CD4-positive, alpha-beta memory T cell (primary cell): Measurements from ENCODE around the gene PTPRG. TPM values are rescaled to one million over a fixed set of nuclear protein-coding genes. Genes with fewer than 3 reads are reported as not detected.
A peak's percentile ranks its signal among the peaks of the same experiment; 100 is the strongest.

Source experiments
- CTCF ChIA-PET: fragments of 350-600 bp; sonication (Branson Sonifier 250); formaldehyde crosslinking; loops from one replicate; lab custom pipeline; 2021; ENCODE audit warnings: inconsistent platforms; ENCODE audit not compliant: partially characterized antibody; lab: Charles Lee
- POLR2A ChIA-PET: fragments of 350-600 bp; sonication (Branson Sonifier 250); formaldehyde crosslinking; loops from one replicate; lab custom pipeline; 2021; ENCODE audit not compliant: partially characterized antibody; lab: Charles Lee
- DNase-seq, 5 donors: peaks; one replicate each; pipeline versions ENCODE4 v3.0.0 to v3.0.0-alpha.2; 2020 to 2022; ENCODE audit warnings: mixed read lengths in 1 of 5
- H3K27ac ChIP-seq: one replicate; pipeline ENCODE4 v1.7.0; 2013; ENCODE audit warnings: low read depth, low read length
- H3K27me3 ChIP-seq: 2 replicates; pipeline ENCODE4 v1.7.0; 2013; ENCODE audit warnings: mild to moderate bottlenecking, low read length, moderate library complexity; ENCODE audit not compliant: insufficient read depth
- H3K36me3 ChIP-seq: 2 replicates; pipeline ENCODE4 v1.7.0; 2013; ENCODE audit warnings: mild to moderate bottlenecking, low read length, moderate library complexity; ENCODE audit not compliant: insufficient read depth
- H3K4me1 ChIP-seq: 2 replicates; pipeline ENCODE4 v1.7.0; 2013; ENCODE audit warnings: mild to moderate bottlenecking, low read length, moderate library complexity; ENCODE audit not compliant: insufficient read depth
- H3K4me3 ChIP-seq, 2 donors: one replicate each; pipeline ENCODE4 v1.7.0; 2013; ENCODE audit warnings: low read length in 2 of 2, mild to moderate bottlenecking in 1 of 2
- H3K9me3 ChIP-seq, 2 donors: one replicate each; pipeline ENCODE4 v1.7.0; 2013; ENCODE audit warnings: low read length in 2 of 2, control low read depth in 1 of 2; ENCODE audit not compliant: control insufficient read depth in 1 of 2
- H3K27ac Mint-ChIP-seq, 7 donors: one replicate each; pipeline ENCODE4 v1.8.0; 2020 to 2021; ENCODE audit warnings: mixed read lengths in 7 of 7, mild to moderate bottlenecking in 6 of 7, inconsistent platforms in 3 of 7, moderate library complexity in 3 of 7
- H3K27me3 Mint-ChIP-seq, 2 donors: one replicate each; pipeline ENCODE4 v1.8.0; 2020 to 2021; ENCODE audit warnings: mixed read lengths in 2 of 2
- H3K36me3 Mint-ChIP-seq, 2 donors: one replicate each; pipeline ENCODE4 v1.8.0; 2020 to 2021; ENCODE audit warnings: mixed read lengths in 2 of 2, inconsistent platforms in 1 of 2, mild to moderate bottlenecking in 1 of 2
- H3K4me1 Mint-ChIP-seq, 4 donors: one replicate each; pipeline ENCODE4 v1.8.0; 2020 to 2021; ENCODE audit warnings: mixed read lengths in 4 of 4, mild to moderate bottlenecking in 1 of 4
- H3K4me3 Mint-ChIP-seq, 8 donors: one replicate each; pipeline ENCODE4 v1.8.0; 2020 to 2021; ENCODE audit warnings: mixed read lengths in 8 of 8, mild to moderate bottlenecking in 7 of 8, moderate library complexity in 6 of 8, inconsistent platforms in 3 of 8
- H3K9me3 Mint-ChIP-seq, 8 donors: one replicate each; pipeline ENCODE4 v1.8.0; 2020 to 2021; ENCODE audit warnings: mixed read lengths in 8 of 8, mild to moderate bottlenecking in 5 of 8, inconsistent platforms in 3 of 8, moderate library complexity in 1 of 8
- intact Hi-C: fragments of 100-400 bp; cut with micrococcal nuclease; formaldehyde crosslinking; loops from one replicate; pipeline ENCODE4 v1.15.1; 2023
- polyA plus RNA-seq, 2 donors: library from polyadenylated mRNA; unstranded; fragments of 300-500 nt; fragmentation: Illumina TruSeq; gene quantifications; one replicate each; pipeline ENCODE4 v1.2.3, GENCODE V29; 2021
- total RNA-seq, 2 experiments: library from RNA; stranded (reverse); gene quantifications; one replicate each; pipeline ENCODE4 v1.2.3, GENCODE V29; 2021

Gene PTPRG
- total and polyA plus RNA-seq, 4 experiments from 2014 or later, result not detected

GRCh38 chr3:61765157-61765876, 203.9 kb downstream of the PTPRG start:
- no peaks in the 10 kb centered on the region for H3K27me3 ChIP-seq
- no peaks in the 10 kb centered on the region for H3K36me3 Mint-ChIP-seq
- intact Hi-C loops, result no loop called here
- peaks cover 0 to 8% (median 0%) of the 10 kb centered on the region in 8 donors for H3K9me3 Mint-ChIP-seq
- ChIA-PET POLR2A (no interaction called here), CTCF (no interaction called here)
- no peaks in the 10 kb centered on the region for H3K36me3 ChIP-seq
- no peak overlapping the region for H3K4me3 ChIP-seq
- H3K4me3 Mint-ChIP-seq, result no peak overlapping the region
- H3K9me3 ChIP-seq, result no peaks in the 10 kb centered on the region
- H3K27me3 Mint-ChIP-seq, result peaks cover 0 to 1% of the 10 kb centered on the region in 2 donors
- H3K27ac ChIP-seq, result no peak overlapping the region
- no peak for DNase-seq
- H3K27ac Mint-ChIP-seq, result no peak overlapping the region
- H3K4me1 ChIP-seq, result no peaks in the 10 kb centered on the region
- H3K4me1 Mint-ChIP-seq, result no peaks in the 10 kb centered on the region

GRCh38 chr3:61768284-61769037, 207.1 kb downstream of the PTPRG start:
- intact Hi-C loops, result no loop called here
- ChIA-PET POLR2A (no interaction called here), CTCF (no interaction called here)
- Histone ChIP-seq H3K27me3 (no peaks in the 10 kb centered on the region), H3K27ac (no peak overlapping the region), H3K36me3 (no peaks in the 10 kb centered on the region), H3K9me3 (no peaks in the 10 kb centered on the region), H3K4me1 (no peaks in the 10 kb centered on the region), H3K4me3 (no peak overlapping the region)
- Mint-ChIP-seq H3K36me3 (no peaks in the 10 kb centered on the region), H3K4me1 (no peaks in the 10 kb centered on the region), H3K4me3 (no peak overlapping the region), H3K27ac (no peak overlapping the region), H3K27me3 (no peaks in the 10 kb centered on the region), H3K9me3 (peaks cover 0 to 4% (median 0%) of the 10 kb centered on the region in 8 donors)
- DNase-seq, result no peak

- intact Hi-C loops, result no loop called here
- no peaks in the 10 kb centered on the region for H3K27me3 Mint-ChIP-seq
- peak overlapping the region in 1 of 8 donors; percentile 37 for H3K4me3 Mint-ChIP-seq
- POLR2A ChIA-PET, result no interaction called here
- H3K4me3 ChIP-seq, result no peak overlapping the region
- CTCF ChIA-PET, result no interaction called here
- peaks cover 0 to 2% (median 0%) of the 10 kb centered on the region in 8 donors for H3K9me3 Mint-ChIP-seq
- no peaks in the 10 kb centered on the region for H3K36me3 Mint-ChIP-seq
- no peaks in the 10 kb centered on the region for H3K9me3 ChIP-seq
- H3K27ac ChIP-seq, result no peak overlapping the region
- no peaks in the 10 kb centered on the region for H3K4me1 ChIP-seq
- H3K27me3 ChIP-seq, result no peaks in the 10 kb centered on the region
- H3K27ac Mint-ChIP-seq, result no peak overlapping the region
- DNase-seq, result no peak
- H3K4me1 Mint-ChIP-seq, result no peaks in the 10 kb centered on the region
- H3K36me3 ChIP-seq, result no peaks in the 10 kb centered on the region
Observed at GRCh38 chr3:61769266-61769990, 208.1 kb downstream of the PTPRG start.

- Mint-ChIP-seq H3K9me3 (peaks cover 0 to 2% (median 0%) of the 10 kb centered on the region in 8 donors), H3K4me1 (no peaks in the 10 kb centered on the region), H3K4me3 (no peak overlapping the region), H3K36me3 (no peaks in the 10 kb centered on the region), H3K27me3 (peaks cover 0 to 1% of the 10 kb centered on the region in 2 donors), H3K27ac (no peak overlapping the region)
- H3K4me1 ChIP-seq, result no peaks in the 10 kb centered on the region
- intact Hi-C loops, result no loop called here
- no peaks in the 10 kb centered on the region for H3K9me3 ChIP-seq
- no peaks in the 10 kb centered on the region for H3K36me3 ChIP-seq
- ChIA-PET CTCF (no interaction called here), POLR2A (no interaction called here)
- DNase-seq, result no peak
- H3K4me3 ChIP-seq, result no peak overlapping the region
- H3K27me3 ChIP-seq, result no peaks in the 10 kb centered on the region
- H3K27ac ChIP-seq, result no peak overlapping the region
Observed at GRCh38 chr3:61771976-61772375, 210.6 kb downstream of the PTPRG start.

GRCh38 chr3:61772456-61772855, 211.1 kb downstream of the PTPRG start:
- H3K27ac ChIP-seq, result no peak overlapping the region
- POLR2A ChIA-PET, result no interaction called here
- H3K4me3 Mint-ChIP-seq, result no peak overlapping the region
- no peaks in the 10 kb centered on the region for H3K4me1 ChIP-seq
- no peaks in the 10 kb centered on the region for H3K36me3 ChIP-seq
- no peaks in the 10 kb centered on the region for H3K27me3 ChIP-seq
- no peaks in the 10 kb centered on the region for H3K4me1 Mint-ChIP-seq
- no peak overlapping the region for H3K27ac Mint-ChIP-seq
- CTCF ChIA-PET, result no interaction called here
- no peaks in the 10 kb centered on the region for H3K9me3 ChIP-seq
- intact Hi-C loops, result no loop called here
- peaks cover 0 to 2% (median 0%) of the 10 kb centered on the region in 8 donors for H3K9me3 Mint-ChIP-seq
- no peaks in the 10 kb centered on the region for H3K36me3 Mint-ChIP-seq
- H3K4me3 ChIP-seq, result no peak overlapping the region
- DNase-seq, result no peak
- peaks cover 0 to 1% of the 10 kb centered on the region in 2 donors for H3K27me3 Mint-ChIP-seq

- Histone ChIP-seq H3K36me3 (no peaks in the 10 kb centered on the region), H3K4me3 (no peak overlapping the region), H3K9me3 (no peaks in the 10 kb centered on the region), H3K27ac (no peak overlapping the region), H3K27me3 (no peaks in the 10 kb centered on the region), H3K4me1 (no peaks in the 10 kb centered on the region)
- ChIA-PET CTCF (no interaction called here), POLR2A (no interaction called here)
- Mint-ChIP-seq H3K9me3 (peaks cover 0 to 2% (median 0%) of the 10 kb centered on the region in 8 donors), H3K36me3 (no peaks in the 10 kb centered on the region), H3K4me3 (no peak overlapping the region), H3K4me1 (no peaks in the 10 kb centered on the region), H3K27me3 (peaks cover 0 to 1% of the 10 kb centered on the region in 2 donors), H3K27ac (no peak overlapping the region)
- intact Hi-C loops, result no loop called here
- no peak for DNase-seq
Observed at GRCh38 chr3:61774279-61774890, 213.0 kb downstream of the PTPRG start.

- Mint-ChIP-seq H3K9me3 (peaks cover 0 to 4% (median 0%) of the 10 kb centered on the region in 8 donors), H3K4me3 (no peak overlapping the region), H3K27ac (no peak overlapping the region), H3K36me3 (no peaks in the 10 kb centered on the region), H3K27me3 (peaks cover 0 to 1% of the 10 kb centered on the region in 2 donors), H3K4me1 (no peaks in the 10 kb centered on the region)
- Histone ChIP-seq H3K36me3 (no peaks in the 10 kb centered on the region), H3K27ac (no peak overlapping the region), H3K9me3 (no peaks in the 10 kb centered on the region), H3K27me3 (no peaks in the 10 kb centered on the region), H3K4me1 (no peaks in the 10 kb centered on the region), H3K4me3 (no peak overlapping the region)
- intact Hi-C loops, result no loop called here
- no peak for DNase-seq
- ChIA-PET CTCF (no interaction called here), POLR2A (no interaction called here)
Observed at GRCh38 chr3:61776390-61776789, 215.0 kb downstream of the PTPRG start.
